Colonic mucosa (tissue), 4 donors: Measurements from ENCODE around the gene SYT1. TPM values are rescaled to one million over a fixed set of nuclear protein-coding genes. Genes with fewer than 3 reads are reported as not detected.

Experiments
- DNase-seq: peaks from one replicate; pipeline ENCODE4 v3.0.0-alpha.2; 2020
- H3K27ac ChIP-seq: fragments of 200-600 bp; one replicate; pipeline ENCODE4 v1.8.0; 2021
- H3K27me3 ChIP-seq: fragments of 200-600 bp; one replicate; pipeline ENCODE4 v1.8.0; 2021
- H3K36me3 ChIP-seq: fragments of 200-600 bp; one replicate; pipeline ENCODE4 v1.8.0; 2021
- H3K4me1 ChIP-seq: fragments of 200-600 bp; one replicate; pipeline ENCODE4 v1.8.0; 2021; ENCODE audit warnings: mild to moderate bottlenecking
- H3K4me3 ChIP-seq: fragments of 200-600 bp; one replicate; pipeline ENCODE4 v1.8.0; 2021
- H3K9ac ChIP-seq, 2 donors: one replicate each; pipeline ENCODE4 v1.7.0; 2013; ENCODE audit warnings: control low read depth in 2 of 2, low read depth in 2 of 2, low read length in 2 of 2
- H3K9me3 ChIP-seq: fragments of 200-600 bp; one replicate; pipeline ENCODE4 v1.8.0; 2021
- CTCF ChIP-seq: fragments of 200-600 bp; IDR thresholded peaks from one replicate; pipeline ENCODE4 v1.8.0; 2022; ENCODE audit warnings: antibody characterized with exemption, mild to moderate bottlenecking
- intact Hi-C: fragments of 100-400 bp; cut with DNase I; formaldehyde crosslinking; loops from one replicate; pipeline ENCODE4 v1.14.1; 2022
- total RNA-seq, 2 donors: library from RNA; stranded (reverse); fragmentation: NEBNext Ultra II Directional in 1 of 2; extraction: Animal tissue kit (Norgen Biotek cat#: 25700) in 1 of 2; gene quantifications; one replicate each; pipeline ENCODE4 v1.2.1, GENCODE V29; 2021
- donor health status: healthy.
- donor health status: DM: no; HTN: no; CAD: no.
- donor health status: DM: no; HTN: no; CAD: no.

The SYT1 gene
- total RNA-seq, 2 donors from 2014 or later: 0.94 to 3.2 TPM

GRCh38 chr12:79384551-79384950, 520.0 kb downstream of the SYT1 start:
- no peaks in the 10 kb centered on the region for H3K27me3 ChIP-seq
- no peaks in the 10 kb centered on the region for H3K9me3 ChIP-seq
- intact Hi-C loops: no loop called here
- no peak overlapping the region for H3K9ac ChIP-seq
- H3K4me1 ChIP-seq: no peaks in the 10 kb centered on the region
- no peak for TF ChIP-seq CTCF
- H3K27ac ChIP-seq: no peak overlapping the region
- H3K4me3 ChIP-seq: no peak overlapping the region
- no peak for DNase-seq
- no peaks in the 10 kb centered on the region for H3K36me3 ChIP-seq

GRCh38 chr12:79388011-79388410, 523.4 kb downstream of the SYT1 start:
- DNase-seq: no peak
- Histone ChIP-seq H3K4me3 (no peak overlapping the region), H3K27me3 (no peaks in the 10 kb centered on the region), H3K4me1 (no peaks in the 10 kb centered on the region), H3K9me3 (no peaks in the 10 kb centered on the region), H3K36me3 (no peaks in the 10 kb centered on the region), H3K9ac (no peak overlapping the region), H3K27ac (no peak overlapping the region)
- no peak for TF ChIP-seq CTCF
- intact Hi-C loops: no loop called here

GRCh38 chr12:79393842-79394241, 529.3 kb downstream of the SYT1 start:
- H3K4me1 ChIP-seq: no peaks in the 10 kb centered on the region
- H3K27ac ChIP-seq: no peak overlapping the region
- no peak for DNase-seq
- intact Hi-C loops: no loop called here
- TF ChIP-seq CTCF: no peak
- H3K9me3 ChIP-seq: no peaks in the 10 kb centered on the region
- H3K27me3 ChIP-seq: no peaks in the 10 kb centered on the region
- no peak overlapping the region for H3K9ac ChIP-seq
- H3K4me3 ChIP-seq: no peak overlapping the region
- no peaks in the 10 kb centered on the region for H3K36me3 ChIP-seq

GRCh38 chr12:79397609-79398008, 533.0 kb downstream of the SYT1 start:
- no peak for DNase-seq
- TF ChIP-seq CTCF: no peak
- H3K4me1 ChIP-seq: no peaks in the 10 kb centered on the region
- no peak overlapping the region for H3K4me3 ChIP-seq
- intact Hi-C loops: no loop called here
- no peaks in the 10 kb centered on the region for H3K9me3 ChIP-seq
- no peak overlapping the region for H3K9ac ChIP-seq
- no peaks in the 10 kb centered on the region for H3K36me3 ChIP-seq
- no peaks in the 10 kb centered on the region for H3K27me3 ChIP-seq
- no peak overlapping the region for H3K27ac ChIP-seq

- no peak for TF ChIP-seq CTCF
- Histone ChIP-seq H3K4me1 (no peaks in the 10 kb centered on the region), H3K36me3 (no peaks in the 10 kb centered on the region), H3K9ac (no peak overlapping the region), H3K9me3 (no peaks in the 10 kb centered on the region), H3K27me3 (no peaks in the 10 kb centered on the region), H3K27ac (no peak overlapping the region), H3K4me3 (no peak overlapping the region)
- DNase-seq: no peak
- intact Hi-C loops: no loop called here
These were observed 535.9 kb downstream of the SYT1 start for GRCh38 chr12:79400481-79400880.

GRCh38 chr12:79402606-79403005, 538.0 kb downstream of the SYT1 start:
- intact Hi-C loops: no loop called here
- Histone ChIP-seq H3K4me3 (no peak overlapping the region), H3K4me1 (no peaks in the 10 kb centered on the region), H3K9me3 (no peaks in the 10 kb centered on the region), H3K9ac (no peak overlapping the region), H3K27me3 (no peaks in the 10 kb centered on the region), H3K27ac (no peak overlapping the region), H3K36me3 (no peaks in the 10 kb centered on the region)
- TF ChIP-seq CTCF: no peak
- no peak for DNase-seq
